Measurements from ENCODE around the gene TACSTD2. TPM values are rescaled to one million over a fixed set of nuclear protein-coding genes. Genes with fewer than 3 reads are reported as not detected.

TACSTD2 gene
- total and polyA plus RNA-seq, 2 donors (not counting 1 experiment from before 2014, with no cell fraction given) = not detected

DNA sequence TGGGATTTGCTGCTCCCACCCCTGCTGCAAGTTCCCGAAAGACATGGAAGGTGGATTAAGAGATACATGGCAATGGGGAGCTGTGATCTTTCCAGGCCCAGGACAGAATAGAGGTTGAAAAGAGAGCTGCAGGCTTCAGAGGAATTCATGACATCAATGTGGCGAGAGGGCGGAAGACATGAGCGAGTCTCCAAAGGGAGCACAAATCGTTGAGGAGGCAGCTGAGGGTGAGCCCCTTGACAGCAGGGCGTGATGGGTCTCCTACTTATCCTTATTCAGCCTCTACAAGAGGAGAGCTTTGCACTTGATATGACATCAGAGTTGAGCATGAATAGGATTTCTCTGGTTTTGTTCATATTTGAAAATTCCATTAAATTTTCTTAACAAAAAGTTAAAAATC, 45.5 kb upstream of the TACSTD2 start:
- Histone ChIP-seq H2AFZ (ENCODE audit: insufficient read depth, low read depth, low read length, poor library complexity, severe bottlenecking) (no peak overlapping the region), H3K4me3 (ENCODE audit: control extremely low read depth in 1 of 5, extremely low read depth in 1 of 5, insufficient read depth in 1 of 5, low read depth in 2 of 5, low read length in 4 of 5) (no peak overlapping the region), H3K9ac (ENCODE audit: low read length) (no peak overlapping the region), H3K79me2 (ENCODE audit: control insufficient read depth, insufficient read depth, low read length) (no peaks in the 10 kb centered on the region), H4K20me1 (ENCODE audit: control insufficient read depth, insufficient read depth, low read length, poor library complexity, severe bottlenecking) (no peaks in the 10 kb centered on the region), H3K4me2 (replicated peaks; ENCODE audit: low read depth, low read length, poor library complexity, severe bottlenecking) (no peak overlapping the region), H3K27ac (ENCODE audit: low read length in 2 of 2) (no peak overlapping the region), H3K9me3 (ENCODE audit: control extremely low read depth in 1 of 3, control insufficient read depth in 2 of 3, insufficient read depth in 1 of 3, low read length in 2 of 3) (no peaks in the 10 kb centered on the region), H3K27me3 (replicated peaks in 1 of 4; ENCODE audit: control extremely low read depth in 1 of 4, control insufficient read depth in 3 of 4, insufficient read depth in 4 of 4, low read length in 3 of 4) (no peaks in the 10 kb centered on the region), H3K4me1 (ENCODE audit: control insufficient read depth in 2 of 2, insufficient read depth in 2 of 2, low read length in 2 of 2) (no peaks in the 10 kb centered on the region), H3K36me3 (replicated peaks in 1 of 2; ENCODE audit: control extremely low read depth in 1 of 2, control insufficient read depth in 1 of 2, extremely low read depth in 1 of 2, insufficient read depth in 2 of 2, low read length in 1 of 2) (no peaks in the 10 kb centered on the region)
- no peaks in the 10 kb centered on the region for H3K9me3 Mint-ChIP-seq (ENCODE audit: insufficient read depth)
- no peak for DNase-seq
- H3K27me3 Mint-ChIP-seq = peaks cover 8% of the 10 kb centered on the region
- no peak overlapping the region for H3K4me3 Mint-ChIP-seq
- ChIA-PET POLR2A (no interaction called here), CTCF (no interaction called here)
- no peak for ATAC-seq (ENCODE audit: low read depth)
- H3K27ac Mint-ChIP-seq = no peak overlapping the region
- TF ChIP-seq, protein P1, sequence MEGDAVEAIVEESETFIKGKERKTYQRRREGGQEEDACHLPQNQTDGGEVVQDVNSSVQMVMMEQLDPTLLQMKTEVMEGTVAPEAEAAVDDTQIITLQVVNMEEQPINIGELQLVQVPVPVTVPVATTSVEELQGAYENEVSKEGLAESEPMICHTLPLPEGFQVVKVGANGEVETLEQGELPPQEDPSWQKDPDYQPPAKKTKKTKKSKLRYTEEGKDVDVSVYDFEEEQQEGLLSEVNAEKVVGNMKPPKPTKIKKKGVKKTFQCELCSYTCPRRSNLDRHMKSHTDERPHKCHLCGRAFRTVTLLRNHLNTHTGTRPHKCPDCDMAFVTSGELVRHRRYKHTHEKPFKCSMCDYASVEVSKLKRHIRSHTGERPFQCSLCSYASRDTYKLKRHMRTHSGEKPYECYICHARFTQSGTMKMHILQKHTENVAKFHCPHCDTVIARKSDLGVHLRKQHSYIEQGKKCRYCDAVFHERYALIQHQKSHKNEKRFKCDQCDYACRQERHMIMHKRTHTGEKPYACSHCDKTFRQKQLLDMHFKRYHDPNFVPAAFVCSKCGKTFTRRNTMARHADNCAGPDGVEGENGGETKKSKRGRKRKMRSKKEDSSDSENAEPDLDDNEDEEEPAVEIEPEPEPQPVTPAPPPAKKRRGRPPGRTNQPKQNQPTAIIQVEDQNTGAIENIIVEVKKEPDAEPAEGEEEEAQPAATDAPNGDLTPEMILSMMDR (IDR thresholded peaks at IDR 0.05) = no peak
- no peak for TF ChIP-seq EZH2 (IDR thresholded peaks at IDR 0.05; ENCODE audit: borderline replicate concordance, insufficient read depth, low read depth, low read length, poor library complexity, severe bottlenecking)
- intact Hi-C loops (cut with micrococcal nuclease) = no loop called here
- H3K4me1 Mint-ChIP-seq = peaks cover 2% of the 10 kb centered on the region
- 100% methylated on average over 4 of the region's 6 CpGs for WGBS (ENCODE audit: insufficient coverage)

DNA sequence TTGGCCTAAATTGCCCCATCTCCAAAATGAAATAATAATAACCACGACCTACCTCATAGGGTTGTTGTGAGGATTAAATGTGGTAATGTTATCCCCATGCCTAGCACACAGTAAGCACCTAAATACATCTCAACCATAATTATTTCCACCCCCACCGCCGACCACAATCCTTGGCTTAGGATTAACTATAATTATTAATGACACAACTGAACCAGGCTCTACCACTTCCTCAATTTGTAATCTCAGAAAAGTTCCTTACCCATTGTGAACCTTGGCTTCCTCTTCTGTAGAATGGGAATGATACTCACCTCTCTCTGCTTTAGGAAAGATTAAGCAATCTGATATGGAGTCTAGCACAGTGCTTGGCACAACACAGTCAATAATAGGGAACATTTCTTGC, 44.3 kb upstream of the TACSTD2 start:
- no peak overlapping the region for H3K27ac ChIP-seq (ENCODE audit: low read length in 2 of 2)
- Mint-ChIP-seq H3K4me3 (no peak overlapping the region), H3K27ac (no peak overlapping the region), H3K27me3 (peaks cover 13% of the 10 kb centered on the region), H3K4me1 (peaks cover 2% of the 10 kb centered on the region), H3K9me3 (ENCODE audit: insufficient read depth) (no peaks in the 10 kb centered on the region)
- no peak overlapping the region for H3K9ac ChIP-seq (ENCODE audit: low read length)
- H3K36me3 ChIP-seq (replicated peaks in 1 of 2; ENCODE audit: control extremely low read depth in 1 of 2, control insufficient read depth in 1 of 2, extremely low read depth in 1 of 2, insufficient read depth in 2 of 2, low read length in 1 of 2) = no peaks in the 10 kb centered on the region
- H3K79me2 ChIP-seq (ENCODE audit: control insufficient read depth, insufficient read depth, low read length) = no peaks in the 10 kb centered on the region
- H3K4me2 ChIP-seq (replicated peaks; ENCODE audit: low read depth, low read length, poor library complexity, severe bottlenecking) = no peak overlapping the region
- no CpG with 5 or more reads among the region's 3 CpGs for WGBS (ENCODE audit: insufficient coverage)
- DNase-seq = no peak
- H2AFZ ChIP-seq (ENCODE audit: insufficient read depth, low read depth, low read length, poor library complexity, severe bottlenecking) = no peak overlapping the region
- H3K27me3 ChIP-seq (replicated peaks in 1 of 4; ENCODE audit: control extremely low read depth in 1 of 4, control insufficient read depth in 3 of 4, insufficient read depth in 4 of 4, low read length in 3 of 4) = no peaks in the 10 kb centered on the region
- no peaks in the 10 kb centered on the region for H3K4me1 ChIP-seq (ENCODE audit: control insufficient read depth in 2 of 2, insufficient read depth in 2 of 2, low read length in 2 of 2)
- CTCF ChIA-PET = no interaction called here
- H3K4me3 ChIP-seq (ENCODE audit: control extremely low read depth in 1 of 5, extremely low read depth in 1 of 5, insufficient read depth in 1 of 5, low read depth in 2 of 5, low read length in 4 of 5) = no peak overlapping the region
- intact Hi-C loops (cut with micrococcal nuclease) = no loop called here
- no peak for ATAC-seq (ENCODE audit: low read depth)
- TF ChIP-seq, protein P1 (IDR thresholded peaks at IDR 0.05) = no peak
- TF ChIP-seq EZH2 (IDR thresholded peaks at IDR 0.05; ENCODE audit: borderline replicate concordance, insufficient read depth, low read depth, low read length, poor library complexity, severe bottlenecking) = no peak
- no peaks in the 10 kb centered on the region for H3K9me3 ChIP-seq (ENCODE audit: control extremely low read depth in 1 of 3, control insufficient read depth in 2 of 3, insufficient read depth in 1 of 3, low read length in 2 of 3)
- no peaks in the 10 kb centered on the region for H4K20me1 ChIP-seq (ENCODE audit: control insufficient read depth, insufficient read depth, low read length, poor library complexity, severe bottlenecking)
- POLR2A ChIA-PET = no interaction called here
